GM12891 (cell line): Measurements from ENCODE around the gene AGO3.
"Not testable (repeated sequence)": the region's sequence is repeated elsewhere in the genome, so short reads cannot be mapped to it uniquely, and the experiment has no call there.

Experiments used
- DNase-seq: peaks from one replicate; pipeline ENCODE4 v3.0.0; 2011; ENCODE audit warnings: low spot score; ENCODE audit not compliant: insufficient read length
- FAIRE-seq: peaks from 2 replicates; lab custom pipeline; 2011; peaks lifted over from hg19 to GRCh38; lab: Jason Lieb, UNC
- PAX5 ChIP-seq: IDR thresholded peaks from 2 replicates; pipeline ENCODE4 v1.6.1; 2011; ENCODE audit warnings: low read length, moderate library complexity, mild to moderate bottlenecking; ENCODE audit not compliant: insufficient read depth, severe bottlenecking
- POLR2A ChIP-seq: IDR thresholded peaks from 2 replicates; pipeline ENCODE4 v1.6.1; 2011; ENCODE audit warnings: low read depth, low read length, control low read depth
- POLR2AphosphoS5 ChIP-seq: IDR thresholded peaks from 2 replicates; pipeline ENCODE4 v1.6.1; 2011; ENCODE audit warnings: low read depth, low read length, control low read depth
- POU2F2 ChIP-seq: IDR thresholded peaks from 2 replicates; pipeline ENCODE4 v1.6.1; 2011; ENCODE audit warnings: low read depth, mild to moderate bottlenecking, control low read depth, low read length, moderate library complexity
- SPI1 ChIP-seq: IDR thresholded peaks from 2 replicates; pipeline ENCODE4 v1.6.1; 2011; ENCODE audit warnings: low read depth, low read length, control low read depth
- TAF1 ChIP-seq: IDR thresholded peaks from 2 replicates; pipeline ENCODE4 v1.6.1; 2011; ENCODE audit warnings: low read depth, low read length, control low read depth

The AGO3 gene

DNA sequence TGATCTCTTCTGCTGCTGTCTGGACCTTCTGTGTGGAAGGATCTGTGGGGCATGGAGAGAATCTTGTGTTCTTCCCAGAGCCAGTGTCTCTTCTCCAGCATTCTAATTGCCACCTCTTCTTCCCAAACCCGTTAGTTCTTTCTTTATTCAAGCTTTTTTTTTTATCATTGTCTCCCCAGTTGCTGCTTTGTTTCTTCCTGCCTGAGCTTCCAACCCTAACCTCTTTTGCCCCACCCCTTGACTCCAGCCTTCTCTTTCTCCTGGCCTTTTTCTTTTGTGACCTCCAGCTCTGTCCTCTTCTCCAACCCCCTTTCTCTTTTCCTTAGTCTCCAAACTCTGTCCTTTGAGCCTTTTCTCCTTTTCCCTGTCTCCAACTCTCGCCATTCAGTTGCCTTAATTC, 43.4 kb upstream of the AGO3 start:
- no peak for DNase-seq
- no peak for FAIRE-seq
- TF ChIP-seq POU2F2, result no peak
- no peak for TF ChIP-seq TAF1
- TF ChIP-seq POLR2A, result no peak
- TF ChIP-seq POLR2AphosphoS5, result no peak

DNA sequence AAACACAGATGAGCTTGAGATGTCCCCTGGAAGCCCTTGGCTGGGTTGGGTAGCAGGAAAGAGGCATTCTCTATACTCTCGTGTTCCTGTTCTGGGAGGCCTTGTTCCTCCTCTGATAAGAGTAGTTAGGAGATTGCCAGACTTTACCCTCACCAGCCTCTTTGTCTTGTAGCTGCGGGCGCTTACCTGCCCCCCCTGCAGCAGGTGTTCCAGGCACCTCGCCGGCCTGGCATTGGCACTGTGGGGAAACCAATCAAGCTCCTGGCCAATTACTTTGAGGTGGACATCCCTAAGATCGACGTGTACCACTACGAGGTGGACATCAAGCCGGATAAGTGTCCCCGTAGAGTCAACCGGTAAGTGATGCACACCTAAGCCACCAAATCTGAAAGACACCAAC, 42.6 kb upstream of the AGO3 start:
- no peak for TF ChIP-seq TAF1
- TF ChIP-seq POLR2A, result no peak
- no peak for TF ChIP-seq SPI1
- TF ChIP-seq POLR2AphosphoS5, result no peak
- no peak for TF ChIP-seq POU2F2
- TF ChIP-seq PAX5, result no peak
- FAIRE-seq (no peak), DNase-seq (no peak)

DNA sequence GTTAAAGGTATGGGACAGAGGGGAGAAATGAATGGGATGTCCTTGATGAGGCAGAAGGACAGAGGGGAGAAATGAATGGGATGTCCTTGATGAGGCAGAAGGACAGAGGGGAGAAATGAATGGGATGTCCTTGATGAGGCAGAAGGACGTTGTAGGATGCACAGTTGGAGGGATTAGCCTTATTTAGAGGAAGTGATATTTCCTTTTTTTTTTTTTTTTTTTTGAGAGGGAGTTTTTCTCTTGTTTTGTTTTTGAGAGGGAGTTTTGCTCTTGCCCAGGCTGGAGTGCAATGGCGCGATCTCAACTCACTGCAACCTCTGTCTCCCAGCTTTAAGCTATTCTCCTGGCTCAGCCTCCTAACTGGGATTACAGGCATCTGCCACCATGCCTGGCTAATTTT, 41.9 kb upstream of the AGO3 start:
- DNase-seq, FAIRE-seq: not testable (repeated sequence)

DNA sequence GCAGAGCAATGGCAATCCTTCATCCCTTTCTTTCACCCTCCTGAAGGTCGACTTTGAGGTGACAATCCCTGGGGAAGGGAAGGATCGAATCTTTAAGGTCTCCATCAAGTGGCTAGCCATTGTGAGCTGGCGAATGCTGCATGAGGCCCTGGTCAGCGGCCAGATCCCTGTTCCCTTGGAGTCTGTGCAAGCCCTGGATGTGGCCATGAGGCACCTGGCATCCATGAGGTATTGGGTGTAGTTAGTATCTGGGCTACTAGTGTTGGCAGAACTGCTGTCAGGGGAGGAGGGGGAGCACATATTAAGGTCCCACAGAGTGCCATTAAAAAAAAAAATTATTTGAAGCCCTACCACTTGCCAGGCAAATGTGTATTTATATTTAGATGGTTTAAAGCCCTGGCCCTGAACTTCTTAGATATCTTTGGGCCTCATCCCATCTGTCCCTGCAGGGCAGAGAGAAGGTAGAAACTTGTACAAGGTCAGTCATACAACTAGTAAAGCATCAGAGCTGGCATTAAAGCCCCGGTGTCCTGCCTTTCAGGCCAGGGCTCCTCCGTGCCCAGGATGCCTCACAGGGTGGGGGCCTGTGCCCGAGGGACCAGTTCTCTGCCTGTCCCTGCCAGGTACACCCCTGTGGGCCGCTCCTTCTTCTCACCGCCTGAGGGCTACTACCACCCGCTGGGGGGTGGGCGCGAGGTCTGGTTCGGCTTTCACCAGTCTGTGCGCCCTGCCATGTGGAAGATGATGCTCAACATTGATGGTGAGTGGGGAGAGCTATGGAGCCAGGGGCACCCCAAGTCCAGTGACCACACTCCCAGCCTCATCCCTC, 37.6 kb upstream of the AGO3 start:
- TF ChIP-seq POU2F2 (no peak), SPI1 (no peak), PAX5 (no peak), POLR2AphosphoS5 (no peak), TAF1 (no peak), POLR2A (no peak)
- DNase-seq (no peak), FAIRE-seq (peak; percentile 5)

DNA sequence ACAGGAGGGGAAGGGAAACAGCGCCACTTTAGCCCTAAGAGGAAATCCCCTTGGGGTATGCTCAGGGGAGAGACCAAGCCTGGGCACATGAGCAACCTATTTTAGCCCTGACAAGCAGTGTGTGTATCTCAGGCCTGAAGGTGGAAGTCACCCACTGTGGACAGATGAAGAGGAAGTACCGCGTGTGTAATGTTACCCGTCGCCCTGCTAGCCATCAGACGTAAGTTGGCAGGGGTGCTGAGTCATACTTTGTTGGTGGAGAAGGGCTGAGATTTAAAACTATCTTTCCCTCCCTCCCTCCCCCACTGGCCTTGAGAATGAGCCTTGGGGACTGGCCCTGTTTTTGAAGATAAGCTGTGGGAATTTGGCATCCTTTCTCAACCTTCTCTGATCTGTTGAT, 36.7 kb upstream of the AGO3 start:
- peak; percentile 95 for FAIRE-seq
- peak; percentile 28 for DNase-seq
- TF ChIP-seq TAF1 (no peak), SPI1 (peak; percentile 39)

DNA sequence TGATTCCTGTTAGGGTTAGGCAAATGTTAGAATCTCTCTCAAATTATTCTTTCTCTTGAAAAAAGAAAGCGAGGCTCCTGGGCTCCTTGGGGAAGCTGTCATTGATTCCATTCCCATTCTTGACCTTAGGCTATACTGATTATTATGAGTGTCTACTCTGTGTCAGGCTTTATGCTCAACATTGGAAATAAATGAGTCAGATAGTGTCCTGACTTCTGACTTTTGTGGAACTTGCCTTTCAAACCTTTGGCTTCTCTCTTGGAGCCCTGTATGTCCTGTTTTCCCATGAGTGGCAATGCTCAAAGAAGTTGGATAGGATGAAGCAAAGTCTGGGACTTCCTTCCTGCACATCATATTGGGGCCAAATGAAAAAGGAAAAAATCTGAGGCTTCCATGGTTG, 36.2 kb upstream of the AGO3 start:
- no peak for TF ChIP-seq POU2F2
- TF ChIP-seq POLR2AphosphoS5, result no peak
- TF ChIP-seq TAF1, result no peak
- no peak for TF ChIP-seq PAX5
- no peak for TF ChIP-seq SPI1
- TF ChIP-seq POLR2A, result no peak
- no peak for DNase-seq
- no peak for FAIRE-seq

DNA sequence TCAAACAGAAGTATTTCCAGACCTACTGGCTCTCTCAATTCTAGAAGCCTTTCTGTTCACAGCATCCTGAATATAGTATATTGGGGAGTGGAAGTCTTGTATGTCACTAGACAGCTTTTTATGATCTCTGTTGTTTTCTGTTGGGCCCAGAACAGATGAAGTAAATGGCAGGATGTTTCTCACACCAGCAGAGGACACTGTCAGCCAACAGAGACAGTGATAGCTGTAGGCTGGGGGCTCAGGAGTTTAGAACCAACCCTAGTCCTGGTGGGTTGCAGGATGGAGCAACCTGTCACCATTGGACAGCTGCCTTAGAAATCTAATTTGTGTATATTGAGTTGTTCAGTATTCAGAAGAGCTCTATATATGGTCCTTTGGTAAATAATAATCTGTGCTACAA, 31.0 kb upstream of the AGO3 start:
- no peak for TF ChIP-seq TAF1
- TF ChIP-seq PAX5, result no peak
- TF ChIP-seq POLR2A, result no peak
- no peak for TF ChIP-seq POU2F2
- no peak for TF ChIP-seq POLR2AphosphoS5
- TF ChIP-seq SPI1, result no peak

DNA sequence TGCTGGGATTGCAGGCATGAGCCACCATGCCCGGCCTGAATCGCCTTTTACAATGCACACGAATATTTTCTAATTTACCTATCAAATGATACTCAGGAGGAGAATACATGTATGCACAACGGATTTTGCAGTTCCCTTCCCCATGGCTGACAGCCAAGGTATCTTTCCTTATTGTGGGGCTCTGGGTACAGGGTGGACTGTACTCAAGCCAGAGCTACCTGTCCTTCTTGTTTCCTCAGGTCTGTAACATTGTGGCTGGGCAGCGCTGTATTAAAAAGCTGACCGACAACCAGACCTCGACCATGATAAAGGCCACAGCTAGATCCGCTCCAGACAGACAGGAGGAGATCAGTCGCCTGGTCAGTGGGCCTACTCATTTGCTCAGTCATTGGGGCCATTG, 29.7 kb upstream of the AGO3 start:
- no peak for FAIRE-seq
- no peak for DNase-seq
- TF ChIP-seq POLR2A (no peak), POLR2AphosphoS5 (no peak), SPI1 (no peak)

More for the DNA sequence above, 31.0 kb upstream of the AGO3 start:
- DNase-seq (no peak), FAIRE-seq (no peak)

DNA sequence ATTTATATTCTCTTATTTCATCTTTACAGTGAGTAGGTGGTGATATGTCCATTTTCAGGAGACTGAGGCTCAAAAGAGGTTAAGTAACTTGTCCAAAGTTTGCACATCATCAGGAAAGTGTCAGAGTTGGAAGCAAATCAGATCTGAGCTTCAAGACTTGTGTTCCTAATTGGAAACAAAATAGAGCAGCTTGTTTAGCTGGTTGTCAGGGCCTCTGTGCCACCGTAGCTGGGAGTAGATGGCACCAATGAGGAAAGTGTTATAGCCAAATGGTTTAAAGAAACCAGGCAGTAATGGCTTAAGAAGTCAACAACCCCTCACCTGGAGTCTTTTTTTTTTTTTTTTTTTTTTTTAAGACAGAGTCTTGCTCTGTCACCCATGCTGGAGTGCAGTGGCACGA, 28.2 kb upstream of the AGO3 start:
- TF ChIP-seq POLR2A (no peak), TAF1 (no peak), SPI1 (no peak), POLR2AphosphoS5 (no peak), PAX5 (no peak), POU2F2 (no peak)
- no peak for FAIRE-seq
- DNase-seq, result no peak

DNA sequence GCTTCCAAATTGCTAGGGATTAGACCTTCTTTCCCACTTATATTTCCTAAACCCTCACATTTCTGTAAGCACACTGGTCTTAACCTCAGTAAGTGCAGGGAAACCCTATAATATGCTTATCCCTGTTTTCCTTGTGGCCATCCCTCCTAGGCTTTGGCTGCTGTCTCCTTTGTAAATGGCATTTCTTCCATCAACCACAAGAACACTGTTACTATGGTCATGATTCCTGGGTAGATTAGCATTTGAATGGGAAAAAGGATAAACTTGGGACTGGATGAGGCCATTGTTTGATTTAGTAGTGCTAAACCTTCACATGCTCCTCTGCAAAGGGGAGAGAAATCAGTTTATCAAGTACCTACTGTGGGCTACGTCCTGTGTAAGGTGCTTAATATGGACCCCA, 16.2 kb upstream of the AGO3 start:
- no peak for DNase-seq
- no peak for FAIRE-seq
- TF ChIP-seq POLR2AphosphoS5 (no peak), TAF1 (no peak), PAX5 (no peak), SPI1 (no peak), POU2F2 (no peak), POLR2A (no peak)
